ENCODE results near the gene ZNF444.

ZNF444 gene

DNA sequence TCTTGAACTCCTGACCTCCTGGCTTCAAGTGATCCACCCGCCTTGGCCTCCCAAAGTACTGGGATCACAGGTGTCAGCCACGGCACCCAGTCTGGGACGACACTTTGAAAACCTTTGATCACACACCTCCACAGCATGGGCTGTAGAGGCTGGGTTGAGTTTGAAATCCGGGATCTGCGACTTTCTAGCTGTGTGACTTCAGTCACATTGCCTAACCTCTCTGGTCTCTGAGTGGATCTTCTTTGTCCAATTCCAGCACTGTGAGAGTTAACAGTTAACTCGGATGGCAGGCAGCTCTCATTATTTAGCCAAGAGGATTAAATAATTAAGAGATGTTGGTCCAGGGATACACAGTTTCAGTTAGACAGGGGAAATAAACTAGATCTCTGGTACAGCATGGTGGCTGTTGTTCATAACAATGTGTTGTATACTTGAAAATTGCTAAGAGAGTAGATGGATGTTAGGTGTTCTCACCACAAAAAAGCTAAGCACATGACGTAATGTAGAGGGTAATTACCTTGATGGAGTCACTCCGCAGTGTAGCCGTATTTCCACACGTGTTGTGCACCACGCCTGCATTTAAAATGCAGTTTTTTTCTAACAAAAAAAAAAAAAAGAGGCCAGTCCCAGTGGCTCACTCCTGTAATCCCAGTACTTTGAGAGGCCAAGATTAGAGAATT, 36.6 kb downstream of the ZNF444 start:
- H3F3A ChIP-seq (ENCODE audit: low read depth) = no peaks in the 10 kb centered on the region
- no peak overlapping the region for H3K4me3 ChIP-seq (ENCODE audit: low read length, poor library complexity, severe bottlenecking)
- H3K4me1 ChIP-seq (ENCODE audit: insufficient read depth, low read length, poor library complexity, severe bottlenecking) = no peaks in the 10 kb centered on the region
- no peaks in the 10 kb centered on the region for H3K79me2 ChIP-seq (ENCODE audit: insufficient read depth, low read length)
- H2AFZ ChIP-seq (ENCODE audit: low read length) = no peak overlapping the region
- no peak overlapping the region for H3K9ac ChIP-seq (ENCODE audit: low read depth, low read length, poor library complexity, severe bottlenecking)
- H4K20me1 ChIP-seq (ENCODE audit: insufficient read depth, low read length, poor library complexity, severe bottlenecking) = no peaks in the 10 kb centered on the region
- H3K36me3 ChIP-seq (ENCODE audit: insufficient read depth, low read length) = no peaks in the 10 kb centered on the region
- no peaks in the 10 kb centered on the region for H3K9me3 ChIP-seq (ENCODE audit: insufficient read depth, low read depth, low read length)
- H3K9me2 ChIP-seq (replicated peaks; ENCODE audit: low read depth, low read length) = no peaks in the 10 kb centered on the region
- no peaks in the 10 kb centered on the region for H3K27me3 ChIP-seq (ENCODE audit: insufficient read depth, low read length, poor library complexity, severe bottlenecking)
- TF ChIP-seq, protein P1, sequence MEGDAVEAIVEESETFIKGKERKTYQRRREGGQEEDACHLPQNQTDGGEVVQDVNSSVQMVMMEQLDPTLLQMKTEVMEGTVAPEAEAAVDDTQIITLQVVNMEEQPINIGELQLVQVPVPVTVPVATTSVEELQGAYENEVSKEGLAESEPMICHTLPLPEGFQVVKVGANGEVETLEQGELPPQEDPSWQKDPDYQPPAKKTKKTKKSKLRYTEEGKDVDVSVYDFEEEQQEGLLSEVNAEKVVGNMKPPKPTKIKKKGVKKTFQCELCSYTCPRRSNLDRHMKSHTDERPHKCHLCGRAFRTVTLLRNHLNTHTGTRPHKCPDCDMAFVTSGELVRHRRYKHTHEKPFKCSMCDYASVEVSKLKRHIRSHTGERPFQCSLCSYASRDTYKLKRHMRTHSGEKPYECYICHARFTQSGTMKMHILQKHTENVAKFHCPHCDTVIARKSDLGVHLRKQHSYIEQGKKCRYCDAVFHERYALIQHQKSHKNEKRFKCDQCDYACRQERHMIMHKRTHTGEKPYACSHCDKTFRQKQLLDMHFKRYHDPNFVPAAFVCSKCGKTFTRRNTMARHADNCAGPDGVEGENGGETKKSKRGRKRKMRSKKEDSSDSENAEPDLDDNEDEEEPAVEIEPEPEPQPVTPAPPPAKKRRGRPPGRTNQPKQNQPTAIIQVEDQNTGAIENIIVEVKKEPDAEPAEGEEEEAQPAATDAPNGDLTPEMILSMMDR (conservative IDR thresholded peaks at IDR 0.05; ENCODE audit: low read length) = no peak
- H3K4me2 ChIP-seq (ENCODE audit: low read depth, low read length, poor library complexity, severe bottlenecking) = no peak overlapping the region

DNA sequence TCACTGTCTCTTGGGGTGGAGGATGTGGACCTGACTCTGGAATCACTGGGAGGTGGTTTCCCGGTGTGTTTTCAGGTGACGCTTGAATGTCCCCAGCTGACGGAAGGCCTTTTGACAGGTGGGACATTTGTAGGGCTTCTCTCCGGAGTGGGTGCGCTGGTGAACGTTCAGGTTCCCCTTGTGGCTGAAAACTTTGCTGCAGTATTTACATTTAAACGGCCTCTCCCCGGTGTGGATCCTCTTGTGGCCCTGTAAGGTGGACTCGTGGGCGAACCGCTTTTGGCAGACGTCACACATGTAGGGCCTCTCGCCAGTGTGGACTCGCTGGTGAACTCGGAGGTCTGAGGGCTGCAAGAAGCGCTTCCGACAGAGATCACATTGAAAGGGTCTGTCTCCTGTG, 48.7 kb downstream of the ZNF444 start:
- Histone ChIP-seq H3K9ac (ENCODE audit: low read depth, low read length, poor library complexity, severe bottlenecking) (no peak overlapping the region), H3K9me3 (ENCODE audit: insufficient read depth, low read depth, low read length) (no peaks in the 10 kb centered on the region), H3K4me2 (ENCODE audit: low read depth, low read length, poor library complexity, severe bottlenecking) (no peak overlapping the region), H3K79me2 (ENCODE audit: insufficient read depth, low read length) (no peaks in the 10 kb centered on the region), H4K20me1 (ENCODE audit: insufficient read depth, low read length, poor library complexity, severe bottlenecking) (no peaks in the 10 kb centered on the region), H3K4me3 (ENCODE audit: low read length, poor library complexity, severe bottlenecking) (no peak overlapping the region), H3F3A (ENCODE audit: low read depth) (no peaks in the 10 kb centered on the region), H3K36me3 (ENCODE audit: insufficient read depth, low read length) (no peaks in the 10 kb centered on the region), H3K27me3 (ENCODE audit: insufficient read depth, low read length, poor library complexity, severe bottlenecking) (no peaks in the 10 kb centered on the region), H3K9me2 (replicated peaks; ENCODE audit: low read depth, low read length) (no peaks in the 10 kb centered on the region), H2AFZ (ENCODE audit: low read length) (no peak overlapping the region), H3K4me1 (ENCODE audit: insufficient read depth, low read length, poor library complexity, severe bottlenecking) (no peaks in the 10 kb centered on the region)
- TF ChIP-seq, protein P1 (conservative IDR thresholded peaks at IDR 0.05; ENCODE audit: low read length) = no peak; the same call in 1 of the 2 replicates
- no peak for TF ChIP-seq EZH2phosphoT487 (IDR thresholded peaks at IDR 0.05; ENCODE audit: borderline replicate concordance)

DNA sequence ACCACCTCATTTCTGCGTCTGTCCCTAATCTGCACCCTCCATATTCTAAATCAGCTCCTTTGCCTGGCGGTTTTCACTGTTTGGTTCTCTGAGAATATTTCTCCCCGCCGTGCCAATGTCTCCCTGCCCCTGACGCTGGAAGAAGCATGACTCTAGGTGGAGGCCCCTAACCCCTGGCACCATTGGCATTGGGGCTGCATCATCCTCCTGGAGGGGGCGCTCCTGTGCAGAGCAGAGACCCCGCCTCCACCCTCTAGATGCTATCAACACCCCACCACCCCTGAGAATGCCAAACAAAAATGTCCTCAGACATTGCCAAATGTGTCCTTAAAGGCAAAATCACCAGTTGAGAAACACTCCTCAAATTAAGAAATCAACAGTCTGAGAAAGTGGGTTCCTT, 50.0 kb downstream of the ZNF444 start:
- Histone ChIP-seq H4K20me1 (ENCODE audit: insufficient read depth, low read length, poor library complexity, severe bottlenecking) (no peaks in the 10 kb centered on the region), H3K36me3 (ENCODE audit: insufficient read depth, low read length) (no peaks in the 10 kb centered on the region), H3K27me3 (ENCODE audit: insufficient read depth, low read length, poor library complexity, severe bottlenecking) (no peaks in the 10 kb centered on the region), H3K9me3 (ENCODE audit: insufficient read depth, low read depth, low read length) (no peaks in the 10 kb centered on the region), H3K4me1 (ENCODE audit: insufficient read depth, low read length, poor library complexity, severe bottlenecking) (no peaks in the 10 kb centered on the region), H3K4me2 (ENCODE audit: low read depth, low read length, poor library complexity, severe bottlenecking) (no peak overlapping the region), H3F3A (ENCODE audit: low read depth) (no peaks in the 10 kb centered on the region), H2AFZ (ENCODE audit: low read length) (no peak overlapping the region), H3K4me3 (ENCODE audit: low read length, poor library complexity, severe bottlenecking) (no peak overlapping the region), H3K79me2 (ENCODE audit: insufficient read depth, low read length) (no peaks in the 10 kb centered on the region), H3K9ac (ENCODE audit: low read depth, low read length, poor library complexity, severe bottlenecking) (no peak overlapping the region), H3K9me2 (replicated peaks; ENCODE audit: low read depth, low read length) (no peaks in the 10 kb centered on the region)
- TF ChIP-seq, protein P1 (conservative IDR thresholded peaks at IDR 0.05; ENCODE audit: low read length) = peak; percentile 28
- no peak for TF ChIP-seq EZH2phosphoT487 (IDR thresholded peaks at IDR 0.05; ENCODE audit: borderline replicate concordance)
